NCI-H2227 (cell line): ENCODE measurements around the gene TSFM.

ENCODE experiments used
- DNase-seq: peaks from one replicate; lab custom pipeline; 2025; ENCODE audit not compliant: unreplicated experiment; lab: John Stamatoyannopoulos, UW

The TSFM gene

DNA sequence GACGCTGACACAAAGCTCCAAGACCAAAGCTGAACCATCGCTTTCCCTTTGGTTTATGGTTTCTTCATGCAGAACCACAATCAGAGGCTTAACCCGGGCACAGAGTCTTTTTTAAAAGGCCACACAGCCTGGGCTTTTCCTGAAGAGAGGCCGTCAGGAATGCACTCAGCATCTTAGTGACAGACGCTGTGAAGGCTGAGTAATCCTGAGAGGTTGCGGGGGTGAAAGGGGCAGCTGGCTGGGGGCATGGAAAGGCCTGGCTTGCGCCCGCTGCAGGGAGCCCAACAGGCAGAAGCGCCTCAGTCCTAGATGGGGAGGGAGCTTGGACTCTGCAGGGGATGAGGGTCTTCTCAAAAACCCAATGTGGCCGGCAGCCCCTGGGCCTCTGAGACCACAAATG lies 50.4 kb downstream of the TSFM start:
- no peak for DNase-seq

DNA sequence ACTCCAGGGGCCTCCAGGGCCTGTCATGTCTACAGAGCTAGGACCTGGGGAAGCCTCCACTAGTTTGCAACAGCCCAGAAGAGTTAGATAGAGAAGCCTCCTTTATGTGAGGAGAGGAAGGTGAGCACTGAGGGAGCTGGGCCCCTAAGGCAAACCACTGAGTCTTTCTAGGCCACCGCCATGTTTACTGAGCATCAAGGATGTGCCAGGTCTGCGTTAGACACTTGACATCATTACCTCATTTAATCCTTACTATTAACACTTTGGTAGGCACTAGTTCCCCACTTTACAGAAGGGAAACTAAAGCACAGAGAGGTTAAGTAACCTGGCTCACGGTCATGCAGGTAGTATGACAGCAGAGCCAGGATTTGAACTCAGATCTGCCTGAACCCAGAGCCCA lies 51.1 kb downstream of the TSFM start:
- DNase-seq = no peak

DNA sequence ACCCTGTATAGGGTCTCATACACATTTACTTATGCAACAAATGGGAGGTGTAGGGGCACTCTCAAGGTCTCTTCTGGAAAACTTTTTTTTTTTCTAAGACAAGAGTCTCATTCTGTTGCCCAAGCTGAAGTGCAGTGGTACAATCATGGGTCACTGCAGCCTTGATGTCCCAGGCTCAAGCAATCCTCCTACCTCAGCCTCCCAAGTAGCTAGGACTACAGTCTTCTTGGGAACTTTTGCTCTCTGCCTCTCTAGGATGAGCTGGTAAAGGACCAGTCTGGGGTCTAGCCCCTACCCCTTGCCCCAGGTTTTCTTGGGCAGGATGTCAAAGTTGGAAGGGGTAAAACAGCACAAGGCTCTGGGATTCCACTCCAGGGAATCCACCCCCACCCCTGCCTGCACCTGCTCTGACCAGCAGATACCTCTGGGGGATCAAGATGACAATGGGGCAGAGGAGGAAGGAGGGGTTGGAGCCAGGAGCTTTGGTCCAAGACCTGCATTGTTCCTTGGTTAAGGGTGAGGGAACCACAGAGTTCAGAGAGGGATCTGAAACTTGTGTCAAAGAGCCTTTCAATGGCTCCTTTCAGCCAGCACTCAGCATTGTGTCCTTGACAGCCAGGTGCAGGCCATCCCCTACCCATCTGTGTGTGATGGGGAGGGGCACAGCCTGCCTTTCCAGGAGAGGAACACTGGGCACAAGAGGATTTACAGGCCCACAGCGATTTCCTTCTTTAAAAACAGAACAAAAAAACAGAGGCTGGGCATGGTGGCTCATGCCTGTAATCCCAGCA lies 51.7 kb downstream of the TSFM start:
- no peak for DNase-seq

DNA sequence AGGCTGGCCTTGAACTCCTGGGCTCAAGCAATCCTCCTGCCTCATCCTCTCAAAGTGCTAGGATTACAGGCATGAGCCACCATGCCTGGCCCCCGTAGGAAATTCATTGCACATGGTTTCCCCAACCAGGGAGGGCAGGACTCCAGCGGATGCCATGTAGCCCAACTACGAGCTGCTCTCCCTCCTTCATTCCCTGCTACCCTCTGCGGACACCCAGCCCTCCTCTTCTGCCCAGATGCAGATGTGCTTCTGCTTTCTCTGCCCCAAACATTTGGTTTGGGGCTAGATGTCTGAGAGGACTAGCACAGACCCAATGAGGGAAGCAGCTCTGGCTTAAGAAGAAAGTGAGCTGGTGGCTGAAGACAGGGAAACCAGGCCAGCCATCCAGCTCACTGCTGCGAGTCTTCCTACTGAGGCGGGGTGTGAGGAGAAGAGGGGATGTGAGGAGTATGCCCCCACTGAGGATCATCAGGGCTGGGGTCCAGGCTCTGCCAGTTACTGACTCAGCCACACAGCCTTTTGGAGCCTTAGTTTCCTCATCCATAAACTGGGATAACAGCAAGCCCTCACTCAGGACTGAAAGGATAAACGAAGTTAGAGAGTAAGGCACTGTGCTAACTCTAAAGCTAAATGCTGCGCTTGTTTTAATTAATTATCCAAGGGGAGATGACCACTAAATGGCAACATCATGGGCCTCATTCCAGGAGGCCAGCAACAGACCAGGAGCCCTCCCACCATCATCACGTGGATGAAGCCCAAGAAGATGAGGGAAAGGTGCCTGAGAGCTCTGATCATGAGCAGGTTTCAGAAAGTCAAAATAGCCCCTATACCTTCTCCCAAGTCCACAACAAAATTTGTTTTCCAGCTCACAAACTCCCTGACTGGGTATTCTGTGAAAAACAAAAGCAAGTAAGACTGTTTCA lies 53.0 kb downstream of the TSFM start:
- DNase-seq = no peak

DNA sequence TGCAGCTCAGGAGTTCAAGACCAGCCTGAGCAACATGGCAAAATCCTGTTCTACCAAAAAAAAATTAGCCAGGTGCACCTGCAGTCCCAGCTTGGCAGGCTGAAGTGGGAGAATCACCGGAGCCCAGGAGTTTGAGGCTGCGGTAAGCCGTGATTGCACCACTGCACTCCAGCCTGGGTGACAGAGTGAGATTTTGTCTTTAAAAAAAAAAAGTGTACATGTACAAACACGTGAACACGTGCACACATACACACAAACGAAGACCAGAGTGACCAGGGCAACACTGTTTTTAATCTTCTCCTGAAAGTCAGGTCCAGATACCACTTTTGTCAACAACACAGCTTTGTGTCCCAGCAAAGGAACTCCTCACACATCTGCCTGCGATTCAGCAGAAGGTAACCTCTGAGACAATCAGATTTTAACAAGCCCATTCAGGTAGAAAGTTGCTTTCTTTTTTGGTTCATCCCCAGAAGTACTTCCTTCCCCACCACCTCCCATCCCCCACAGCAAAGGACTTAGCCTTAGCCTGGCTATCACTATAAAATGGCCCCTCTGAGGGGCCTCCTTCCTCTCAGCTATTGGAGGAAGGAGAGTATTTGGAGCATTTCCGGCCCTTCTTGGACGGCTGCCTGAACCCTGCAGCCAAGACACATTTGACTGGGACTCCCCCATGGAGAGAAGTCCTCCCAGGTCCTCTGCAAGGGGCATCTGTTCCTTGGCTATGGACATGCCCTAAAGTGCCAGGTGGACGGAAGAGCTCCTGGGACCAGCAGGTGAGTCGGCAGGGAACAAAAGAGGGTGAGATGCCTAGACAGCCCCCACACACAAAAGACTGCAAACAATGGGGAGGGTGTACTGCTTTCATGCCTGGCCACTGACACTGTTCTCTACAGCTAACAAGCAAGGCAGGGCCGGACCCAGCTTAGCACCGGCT lies 54.1 kb downstream of the TSFM start:
- no peak for DNase-seq

DNA sequence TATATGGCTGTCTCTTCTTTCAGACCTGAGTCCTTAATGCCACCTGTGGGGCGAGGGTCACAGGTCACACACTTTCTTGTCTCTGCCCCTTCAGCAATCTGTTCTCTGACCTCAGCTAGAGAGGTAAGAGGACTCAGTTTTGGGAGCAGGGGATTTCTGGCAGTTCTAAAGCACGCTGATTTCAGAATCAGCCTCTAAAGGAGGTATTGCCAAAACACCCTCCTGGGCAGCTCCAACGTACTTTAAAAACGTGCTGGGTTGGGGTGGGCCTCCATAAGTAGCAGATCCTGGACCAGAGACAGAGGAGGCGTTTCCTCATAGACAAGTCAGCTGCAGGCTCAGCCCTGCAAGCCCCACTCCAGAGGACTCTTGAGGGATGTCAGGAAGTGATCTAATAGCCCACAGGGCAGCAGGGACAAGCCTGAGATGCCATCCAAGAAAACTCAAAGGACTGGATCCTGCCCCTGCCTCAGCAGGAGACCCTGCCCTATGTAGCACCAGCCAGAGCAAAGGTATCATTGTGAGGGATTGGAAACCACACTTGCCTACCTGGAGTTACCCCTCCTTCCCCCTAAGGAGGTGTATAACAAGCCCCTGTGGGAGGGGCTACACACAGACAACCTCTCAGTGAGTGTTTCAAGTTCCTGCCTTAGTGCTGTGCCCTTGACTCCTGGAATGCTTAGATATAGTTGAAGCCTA lies 55.4 kb downstream of the TSFM start:
- DNase-seq = peak; percentile 25

DNA sequence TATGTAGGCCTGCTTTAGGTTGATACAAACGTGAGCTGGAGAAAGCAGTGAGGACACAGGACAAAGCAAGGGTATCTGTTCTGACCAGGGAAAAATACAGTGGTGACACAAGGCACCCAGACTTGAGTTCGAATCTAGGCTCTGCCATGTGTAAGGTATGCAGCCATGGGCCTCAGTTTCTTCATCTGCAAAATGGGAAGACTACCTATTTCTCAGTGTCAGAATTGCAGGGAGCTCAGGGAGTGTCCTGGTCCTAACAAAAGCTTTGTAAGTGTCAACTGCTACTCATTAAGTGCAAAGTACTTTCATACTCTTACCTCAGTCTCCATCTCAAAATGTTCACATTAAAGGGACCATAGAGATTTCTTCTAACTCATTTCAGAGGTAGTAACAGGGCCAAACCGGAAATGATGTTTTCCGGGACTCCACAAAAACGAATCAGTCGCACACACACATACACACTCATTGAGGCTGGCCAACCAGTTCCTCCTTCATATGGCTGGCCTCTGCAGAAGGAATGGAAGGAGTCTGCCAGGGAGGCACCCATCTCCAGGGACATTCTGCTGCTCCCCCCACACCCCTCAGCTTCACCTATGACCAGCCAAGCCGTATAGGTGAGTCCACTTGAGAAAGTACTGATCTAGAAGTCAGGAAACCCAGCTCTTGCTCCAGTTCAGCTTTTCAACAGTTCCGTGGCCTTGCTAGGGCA lies 56.2 kb downstream of the TSFM start:
- DNase-seq = no peak

DNA sequence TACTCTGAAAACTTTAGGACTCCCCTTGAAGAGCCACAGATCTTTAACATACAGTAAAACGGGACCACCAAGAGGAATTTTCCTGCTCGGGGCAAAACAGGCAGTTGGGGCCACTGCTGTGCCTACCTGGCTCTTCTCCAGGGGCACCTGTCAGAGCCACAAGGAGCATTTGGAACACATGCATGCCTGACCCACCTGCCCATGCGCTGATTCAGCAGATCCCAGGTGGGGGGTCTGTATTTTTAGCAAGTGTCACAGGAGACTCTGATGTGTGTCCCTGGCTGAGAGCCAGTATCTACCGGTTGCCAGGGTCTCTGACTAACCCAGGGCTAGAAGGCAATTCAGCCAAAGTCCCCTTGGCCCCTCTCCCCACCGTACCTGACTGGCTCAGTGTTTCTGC lies 57.4 kb downstream of the TSFM start:
- no peak for DNase-seq

DNA sequence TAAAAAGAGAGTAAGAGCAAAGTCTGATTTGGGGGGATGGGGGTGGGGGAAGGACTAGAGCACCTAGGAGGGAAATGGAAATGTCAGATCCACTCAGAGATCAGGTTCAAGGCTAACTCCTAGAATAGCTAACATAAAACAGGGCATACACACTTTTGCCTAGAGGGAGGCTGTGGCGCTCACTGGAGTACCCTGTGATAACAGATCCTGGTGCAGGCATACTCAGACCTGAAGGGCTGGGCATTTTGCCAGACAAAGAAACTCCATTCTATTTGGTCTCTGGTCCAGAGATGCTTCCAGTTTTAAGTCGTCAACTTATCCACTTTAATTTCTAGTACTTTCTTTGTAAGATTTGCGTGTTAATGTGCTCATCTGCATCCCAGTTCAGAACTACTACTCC lies 58.1 kb downstream of the TSFM start:
- peak; percentile 13 for DNase-seq

DNA sequence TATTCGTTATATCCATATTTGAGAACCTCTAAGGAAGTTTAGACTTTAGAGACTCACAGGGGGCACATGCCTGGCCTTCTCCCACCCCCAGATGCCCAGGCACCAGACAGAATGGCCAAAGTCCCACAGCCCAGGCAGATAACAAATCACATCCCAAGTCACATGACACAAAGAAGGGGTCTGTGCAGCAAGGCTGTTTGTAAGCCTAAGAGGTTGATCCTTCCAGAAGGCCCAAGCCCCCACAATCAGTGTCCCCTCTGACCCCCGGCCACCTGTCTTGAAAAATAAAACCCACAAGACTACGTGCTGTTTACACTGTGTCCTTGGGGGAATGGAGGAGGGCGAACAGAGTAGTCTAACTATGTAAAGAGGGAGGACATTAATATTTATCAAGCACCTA lies 58.9 kb downstream of the TSFM start:
- DNase-seq = no peak

DNA sequence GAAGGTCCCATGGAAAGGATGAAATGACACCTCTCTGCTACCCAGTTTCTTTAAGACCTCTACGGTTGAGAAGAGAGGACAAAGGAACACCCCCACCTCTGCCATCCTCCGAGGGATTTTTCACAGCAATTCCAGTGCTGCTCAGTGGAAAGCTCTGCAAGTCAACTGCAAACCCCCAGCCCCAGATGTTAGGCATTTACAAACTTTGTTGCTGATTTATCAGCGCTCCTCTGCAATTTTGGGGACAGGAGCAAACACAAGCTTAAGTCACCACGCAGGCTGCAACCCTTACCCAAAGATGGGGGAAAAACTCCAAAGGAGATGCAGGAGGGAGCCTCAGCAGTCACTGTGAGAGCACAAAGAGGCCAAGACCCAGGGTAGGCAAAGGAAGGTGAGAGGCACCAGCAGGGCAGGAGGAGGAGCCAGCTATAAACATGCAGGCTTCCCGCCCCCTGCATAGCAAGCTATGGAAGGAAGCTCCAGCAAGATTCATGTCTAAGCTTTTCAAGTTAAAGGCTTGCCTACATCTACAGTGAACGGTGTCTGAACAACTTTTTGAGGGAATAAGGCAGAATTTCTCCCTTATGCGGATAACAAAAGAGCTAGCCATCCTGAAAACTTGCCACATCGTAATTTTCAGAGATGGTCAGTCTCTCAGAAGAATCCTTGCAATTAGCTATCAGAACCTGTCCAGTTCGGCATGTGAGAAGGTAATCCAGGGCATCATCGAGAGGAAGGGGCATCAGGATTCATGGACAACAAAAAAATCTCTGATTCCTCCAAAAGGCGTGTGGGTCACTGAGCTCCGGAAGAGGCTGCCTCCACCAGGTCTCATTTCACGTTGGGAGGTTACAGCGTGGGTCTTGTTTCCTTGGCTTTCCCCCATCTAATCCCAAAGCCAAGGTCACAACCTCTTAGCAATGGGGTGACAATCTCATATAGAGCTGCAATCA lies 60.0 kb downstream of the TSFM start:
- no peak for DNase-seq

DNA sequence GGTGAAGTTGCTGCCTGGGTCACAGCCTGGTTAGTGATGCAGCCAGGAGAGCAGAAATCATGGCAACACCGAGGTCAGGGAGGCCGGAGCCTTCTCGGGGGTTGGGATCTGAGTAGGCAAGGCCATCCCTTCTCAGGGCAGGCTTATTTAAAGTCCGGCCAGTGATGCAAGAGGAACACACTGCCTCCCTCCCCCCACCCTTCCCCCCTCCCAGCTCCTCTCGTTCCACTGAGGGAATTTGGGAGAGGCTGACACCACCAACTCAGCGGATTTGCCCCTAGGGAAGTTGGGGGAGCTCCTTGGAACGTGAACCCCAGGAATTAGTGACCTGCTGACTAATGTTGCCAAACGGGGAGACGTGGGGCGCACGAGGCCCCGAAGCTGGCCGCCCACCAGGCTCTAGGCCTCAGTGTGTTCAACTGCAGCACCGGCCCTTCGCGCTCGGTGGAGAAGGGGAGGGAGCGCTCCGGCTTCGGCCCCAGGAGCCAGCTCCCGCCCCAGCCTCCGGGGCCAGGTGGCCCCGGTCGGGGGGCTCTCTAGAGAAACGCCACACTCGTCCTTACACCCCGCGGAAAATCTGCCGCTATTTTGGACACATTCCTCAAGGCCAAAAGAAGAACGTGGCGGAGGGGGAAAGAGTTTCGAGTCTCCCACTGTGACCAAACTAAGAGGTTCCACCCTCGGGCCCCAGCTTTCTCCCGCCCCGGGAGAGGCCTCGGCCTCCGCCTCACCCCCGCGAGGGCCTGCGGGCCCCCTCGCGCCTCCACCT lies 62.3 kb downstream of the TSFM start:
- DNase-seq = no peak

DNA sequence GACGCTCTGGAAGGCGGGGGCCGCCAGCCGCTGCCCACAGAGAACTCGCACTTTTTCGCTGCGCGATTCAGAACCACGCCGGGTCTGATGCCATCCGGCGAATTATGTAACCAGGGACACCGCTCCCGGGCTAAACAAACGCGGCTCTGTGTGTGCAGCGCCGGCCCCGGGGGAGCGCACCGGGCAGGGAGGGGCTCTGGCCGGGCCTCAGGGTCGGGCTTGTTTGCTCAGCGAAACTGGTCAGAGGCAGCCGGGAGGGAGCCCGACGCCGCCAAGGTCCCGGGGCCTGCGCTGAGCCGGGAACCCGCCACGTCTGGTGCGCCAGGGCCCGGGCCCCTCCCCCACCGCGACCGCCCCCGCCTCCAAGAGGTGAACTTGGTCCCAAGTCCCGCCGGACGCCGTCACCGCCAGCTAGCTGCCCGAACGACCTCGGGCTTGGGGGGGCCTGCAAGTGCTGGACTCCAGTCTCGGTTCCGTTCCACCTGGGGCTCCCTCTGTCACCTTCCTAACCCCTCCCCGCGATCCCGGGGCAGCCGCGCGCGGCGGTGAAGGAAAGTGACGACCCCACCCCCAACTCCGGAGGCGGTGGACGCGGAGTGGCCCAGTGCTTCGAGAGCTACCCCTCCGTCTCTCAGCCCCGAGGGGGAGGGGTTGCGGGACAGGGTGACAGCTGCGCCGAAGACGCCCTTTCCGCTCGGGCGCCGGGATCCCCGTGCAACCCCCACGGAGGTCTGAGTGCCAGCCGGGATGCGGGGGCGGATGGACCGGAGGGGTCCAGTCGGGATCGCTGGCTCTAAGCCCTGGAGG lies 63.1 kb downstream of the TSFM start:
- DNase-seq = peak; percentile 47

DNA sequence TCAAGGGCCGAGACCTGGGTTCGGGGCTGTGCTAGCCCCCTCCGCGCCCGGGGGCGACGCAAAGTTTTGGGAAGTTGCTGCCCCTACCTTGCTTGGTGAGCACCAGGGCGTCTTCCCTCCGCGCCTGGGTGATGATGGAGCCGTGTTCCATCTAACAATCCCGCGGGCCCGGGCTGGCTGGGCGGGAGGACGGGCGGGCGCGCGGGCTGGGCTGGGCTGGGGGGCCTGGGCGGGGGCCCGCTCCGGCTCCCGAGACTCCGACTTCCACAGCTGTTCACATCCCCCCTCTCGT lies 63.6 kb downstream of the TSFM start:
- DNase-seq = no peak

DNA sequence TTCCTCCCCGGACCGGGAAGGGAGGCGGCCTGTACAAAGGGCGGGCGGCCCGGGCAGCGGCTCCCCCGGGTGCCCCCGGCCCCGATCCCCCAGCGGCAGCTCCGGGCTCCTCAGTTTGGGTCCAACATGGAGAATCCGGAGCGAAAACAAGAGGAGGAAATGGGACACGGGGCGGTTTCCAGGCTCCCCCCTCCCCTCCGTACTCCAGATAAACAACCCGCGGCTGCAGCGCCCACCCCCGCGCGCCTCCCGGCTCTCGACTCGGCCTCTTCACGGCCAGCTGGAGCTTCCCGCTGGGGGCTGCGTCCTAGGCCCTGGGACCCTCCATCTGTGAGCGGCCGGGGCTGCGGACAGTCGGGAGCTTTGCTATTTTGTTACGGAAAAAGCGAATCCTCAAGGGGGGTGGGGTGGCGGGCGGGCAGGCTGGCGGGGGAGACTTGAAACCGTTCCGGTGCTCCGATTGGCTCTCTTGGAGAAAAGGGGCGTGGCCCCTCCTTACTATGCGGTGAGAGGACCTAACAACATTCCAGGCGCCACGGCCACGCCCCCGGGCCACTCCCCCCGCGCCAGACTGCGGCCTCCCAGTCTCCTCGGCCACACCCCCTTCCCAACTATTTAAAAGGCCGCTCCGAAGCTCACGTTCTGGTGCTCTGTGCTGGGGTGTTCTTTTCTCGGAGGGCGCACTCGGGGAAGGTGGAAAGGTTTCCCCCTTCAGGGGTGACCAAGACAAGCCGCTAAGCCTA lies 64.2 kb downstream of the TSFM start, which contains the start of gene CTDSP2:
Gene CTDSP2, minus strand, starts transcription at position 153 of the 743 bp plus-strand sequence. CDS start 294 bp downstream, outside the sequence.
- peak; percentile 95 for DNase-seq
